RWPE1 (cell line): ENCODE data around the gene SMG9.
A peak's percentile ranks its signal among the peaks of the same experiment; 100 is the strongest.

Experiments used
- CTCF ChIA-PET: fragments of 350-600 bp; sonication (Branson Sonifier 250); formaldehyde crosslinking; extraction: SDS; loops from one replicate; lab custom pipeline; 2021; lab: Yijun Ruan, JAX
- POLR2A ChIA-PET: fragments of 400-600 bp; formaldehyde crosslinking; extraction: SDS; loops from one replicate; lab custom pipeline; 2020; ENCODE audit warnings: antibody characterized with exemption; ENCODE audit not compliant: low non-redundant PET; lab: Yijun Ruan, JAX
- DNase-seq: peaks from one replicate; pipeline ENCODE4 v3.0.0; 2012; ENCODE audit warnings: low spot score
- H3K27ac ChIP-seq: fragments of 450-650 bp; 2 replicates; pipeline ENCODE4 v1.5.1; 2017
- TF ChIP-seq, protein P1 (sequence below): fragments of 450-650 bp; conservative IDR thresholded peaks from 2 replicates; pipeline ENCODE4 v1.5.1; 2017; ENCODE audit warnings: low read depth, mild to moderate bottlenecking

The SMG9 gene

DNA sequence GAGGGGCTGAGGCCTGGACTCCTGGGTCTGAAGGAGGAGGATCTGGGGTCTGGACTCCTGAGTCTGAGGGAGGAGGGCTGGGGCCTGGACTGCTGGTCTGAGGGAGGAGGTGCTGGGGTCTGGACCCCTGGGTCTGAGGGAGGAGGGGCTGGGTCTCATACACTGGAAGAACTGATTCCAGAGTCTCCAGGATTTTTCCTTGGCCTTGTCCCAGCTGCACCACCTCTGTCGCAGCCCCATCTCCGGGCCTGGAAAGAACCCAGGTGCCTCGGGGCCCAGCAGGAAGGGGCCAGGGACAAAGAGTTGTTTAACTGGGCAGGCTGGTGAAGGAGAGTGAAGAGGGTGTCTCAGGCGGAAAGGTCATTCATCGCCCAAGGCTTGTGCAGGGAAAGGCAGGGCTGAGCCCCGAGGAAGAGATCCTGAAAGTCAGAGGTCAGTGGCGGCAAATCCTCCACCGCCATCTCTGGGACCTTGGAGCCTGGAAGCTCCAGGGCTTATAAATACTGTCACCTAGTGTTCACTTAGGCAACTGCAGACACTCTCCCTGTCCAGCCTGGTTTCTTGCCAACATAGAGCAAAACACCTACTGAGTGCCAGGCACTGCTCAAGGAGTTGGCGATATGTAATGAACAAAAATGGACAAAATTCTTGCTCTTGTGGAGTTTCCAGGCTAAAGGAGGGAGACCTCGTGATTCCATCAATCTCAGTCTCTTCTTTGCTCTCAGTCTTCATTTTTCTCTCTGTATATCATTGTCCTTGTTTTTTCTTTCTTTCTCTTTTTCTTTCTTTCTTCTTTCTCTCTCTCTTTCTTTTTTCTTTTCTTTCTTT is 30.4 kb upstream of the SMG9 start:
- TF ChIP-seq, protein P1, sequence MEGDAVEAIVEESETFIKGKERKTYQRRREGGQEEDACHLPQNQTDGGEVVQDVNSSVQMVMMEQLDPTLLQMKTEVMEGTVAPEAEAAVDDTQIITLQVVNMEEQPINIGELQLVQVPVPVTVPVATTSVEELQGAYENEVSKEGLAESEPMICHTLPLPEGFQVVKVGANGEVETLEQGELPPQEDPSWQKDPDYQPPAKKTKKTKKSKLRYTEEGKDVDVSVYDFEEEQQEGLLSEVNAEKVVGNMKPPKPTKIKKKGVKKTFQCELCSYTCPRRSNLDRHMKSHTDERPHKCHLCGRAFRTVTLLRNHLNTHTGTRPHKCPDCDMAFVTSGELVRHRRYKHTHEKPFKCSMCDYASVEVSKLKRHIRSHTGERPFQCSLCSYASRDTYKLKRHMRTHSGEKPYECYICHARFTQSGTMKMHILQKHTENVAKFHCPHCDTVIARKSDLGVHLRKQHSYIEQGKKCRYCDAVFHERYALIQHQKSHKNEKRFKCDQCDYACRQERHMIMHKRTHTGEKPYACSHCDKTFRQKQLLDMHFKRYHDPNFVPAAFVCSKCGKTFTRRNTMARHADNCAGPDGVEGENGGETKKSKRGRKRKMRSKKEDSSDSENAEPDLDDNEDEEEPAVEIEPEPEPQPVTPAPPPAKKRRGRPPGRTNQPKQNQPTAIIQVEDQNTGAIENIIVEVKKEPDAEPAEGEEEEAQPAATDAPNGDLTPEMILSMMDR, result peak; percentile 99
- peak overlapping the region; percentile 96 for H3K27ac ChIP-seq
- POLR2A ChIA-PET, result no interaction called here
- DNase-seq, result peak; percentile 70
- CTCF ChIA-PET, result interaction anchor here (0.5 to 1.9 kb wide), 11 partner anchors 13 to 244 kb away, joined by 3 to 20 read pairs (median 4); partner anchors contain the start of gene PLAUR

DNA sequence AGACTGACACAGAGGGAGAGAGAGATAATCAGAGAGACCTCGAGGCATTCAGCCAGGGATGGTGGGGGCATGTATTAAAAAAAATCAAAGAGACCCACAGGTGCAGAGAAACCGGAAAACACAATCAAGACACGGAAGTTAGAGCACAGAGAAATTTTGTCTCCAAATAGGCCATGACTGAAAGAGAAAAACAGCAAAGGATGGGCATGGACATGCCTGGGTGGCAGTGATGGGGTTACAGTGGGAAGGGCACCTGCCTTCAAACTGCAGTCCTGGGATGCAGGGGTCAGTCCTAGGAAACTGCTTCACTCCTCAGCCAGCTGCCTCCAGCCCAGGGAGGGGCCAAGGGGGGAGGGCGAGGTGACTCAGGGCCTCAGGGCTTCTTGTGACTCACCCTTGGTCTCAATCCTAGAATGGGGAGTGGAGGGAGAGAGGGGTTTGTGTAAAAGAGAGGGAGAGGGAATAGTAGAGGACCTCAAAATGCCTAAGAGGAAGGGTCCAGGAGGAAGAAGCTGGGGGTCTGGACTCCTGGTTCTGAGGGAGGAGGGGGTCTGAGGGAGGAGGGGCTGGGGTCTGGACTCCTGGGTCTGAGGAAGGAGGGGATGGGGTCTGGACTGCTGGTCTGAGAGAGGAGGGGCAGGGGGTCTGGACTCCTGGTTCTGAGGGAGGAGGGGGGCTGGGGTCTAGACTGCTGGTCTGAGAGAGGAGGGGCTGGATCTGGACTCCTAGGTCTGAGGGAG is 29.6 kb upstream of the SMG9 start:
- peak; percentile 92 for DNase-seq
- CTCF ChIA-PET, result interaction anchor here (0.5 to 1.9 kb wide), 12 partner anchors 12 to 243 kb away, joined by 3 to 20 read pairs (median 4); partner anchors contain the start of gene PLAUR
- POLR2A ChIA-PET, result interaction anchor here (0.5 kb wide), 1 partner anchor 267 kb away, joined by 4 read pairs; no protein-coding TSS in a partner anchor
- TF ChIP-seq, protein P1, result no peak
- peak overlapping the region; percentile 96 for H3K27ac ChIP-seq

DNA sequence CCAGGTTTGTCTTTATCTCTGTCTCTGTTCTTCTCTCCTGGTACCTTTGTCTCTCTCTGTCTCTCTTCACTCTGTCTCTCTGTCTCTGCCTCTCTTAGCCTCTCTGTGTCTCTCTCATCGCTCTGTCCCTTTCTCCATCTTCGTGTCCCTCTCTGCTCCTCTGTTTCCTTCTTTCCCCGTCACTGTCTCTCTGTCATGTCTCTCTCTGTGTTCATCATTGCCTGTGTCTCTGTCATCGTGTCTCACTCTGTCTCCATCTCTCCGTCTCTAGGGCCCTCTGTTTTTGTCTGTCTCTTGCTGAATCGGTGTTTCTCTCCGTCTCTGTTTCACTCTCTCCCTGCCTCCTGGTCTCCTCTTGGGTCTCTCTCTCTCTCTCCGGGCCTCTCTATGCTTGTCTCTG is 28.9 kb upstream of the SMG9 start:
- POLR2A ChIA-PET, result no interaction called here
- CTCF ChIA-PET, result no interaction called here

DNA sequence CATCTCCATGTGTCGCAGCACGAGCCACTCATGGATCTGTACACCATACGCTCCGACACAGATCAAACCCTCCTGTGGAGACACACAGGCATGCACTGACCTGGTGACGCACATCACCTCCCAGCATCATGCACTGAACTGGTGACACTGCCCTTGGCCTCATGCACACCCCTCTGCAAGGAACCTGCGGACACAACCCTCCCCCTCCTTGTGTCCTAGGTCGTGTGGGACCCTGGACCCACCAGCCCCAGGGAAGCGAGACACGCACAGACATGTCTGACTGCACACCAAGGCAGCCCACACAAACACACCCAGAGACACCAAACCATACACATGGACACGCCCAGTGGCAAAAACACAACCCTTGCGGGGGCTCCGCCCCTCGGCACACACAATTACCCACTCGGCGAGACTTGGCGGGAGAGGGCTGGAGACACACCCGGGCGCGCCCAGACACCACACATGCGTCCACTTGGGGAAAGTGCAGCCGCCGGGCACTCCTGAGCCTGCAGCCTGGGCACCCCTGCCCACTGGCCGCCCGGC is 28.0 kb upstream of the SMG9 start:
- no peak for DNase-seq
- ChIA-PET POLR2A (no interaction called here), CTCF (no interaction called here)
- TF ChIP-seq, protein P1, result no peak
- H3K27ac ChIP-seq, result peak overlapping the region; percentile 96

More for the DNA sequence above, 28.9 kb upstream of the SMG9 start:
- TF ChIP-seq, protein P1, result no peak
- H3K27ac ChIP-seq, result peak overlapping the region; percentile 96
- no peak for DNase-seq

DNA sequence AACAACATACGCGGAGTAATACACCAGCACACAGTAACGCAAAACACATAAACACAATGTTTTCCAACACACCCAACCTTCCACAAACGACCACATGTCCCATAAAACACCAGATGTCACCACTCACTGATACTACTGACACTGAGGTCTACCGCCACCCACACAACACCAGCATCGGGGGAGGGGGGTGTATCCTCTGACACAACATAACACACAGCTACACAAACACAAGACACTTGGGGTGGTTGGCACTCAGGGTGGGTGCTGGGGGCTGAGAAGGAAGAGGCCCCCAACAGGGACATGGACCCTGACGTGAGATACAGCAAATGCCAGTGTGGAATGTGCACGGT is 27.5 kb upstream of the SMG9 start:
- TF ChIP-seq, protein P1, result no peak
- ChIA-PET POLR2A (no interaction called here), CTCF (no interaction called here)
- peak overlapping the region; percentile 96 for H3K27ac ChIP-seq
- DNase-seq, result no peak
